K562 (cell line): Measurements from ENCODE around the gene PIWIL1. TPM values are rescaled to one million over a fixed set of nuclear protein-coding genes. Genes with fewer than 3 reads are reported as not detected.

ENCODE experiments used
- ATAC-seq: fragments of 200-7000 bp; cut with Tn5 transposase; 3 replicates; pipeline ENCODE4 v1.9.1; 2020; ENCODE audit warnings: moderate library complexity
- BruUV-seq: library from RNA; stranded (reverse); fragments of 400-500 nt; replicated peaks from 2 replicates; lab custom pipeline; 2021; lab: Mats Ljungman, UMichigan
- CTCF ChIA-PET: fragments of 300-600 bp; formaldehyde crosslinking; extraction: SDS; loops from one replicate; lab custom pipeline; 2021; ENCODE audit warnings: low intra/inter-chr PET ratio; lab: Yijun Ruan, JAX
- POLR2A ChIA-PET: fragments of 300-600, 350-650 bp; sonication (Branson Sonifier 250); formaldehyde crosslinking; extraction: SDS; loops from one replicate; lab custom pipeline; 2021; ENCODE audit warnings: antibody characterized with exemption, inconsistent platforms; lab: Yijun Ruan, JAX
- DNase-seq, 4 experiments: peaks; one replicate each; pipeline versions ENCODE4 v3.0.0 to v3.0.0-alpha.2; 2011 to 2018; ENCODE audit warnings: low spot score in 3 of 4, mixed read lengths in 3 of 4; ENCODE audit errors: extremely low read depth in 1 of 4
- FAIRE-seq: peaks from 2 replicates; lab custom pipeline; 2011; peaks lifted over from hg19 to GRCh38; lab: Jason Lieb, UNC
- H2AFZ ChIP-seq: 2 replicates; pipeline ENCODE4 v1.6.0; 2011; ENCODE audit warnings: low read depth, low read length, control low read depth, inconsistent platforms
- H3K27ac ChIP-seq: fragments of 200-600 bp; 3 replicates; pipeline ENCODE4 v1.8.0; 2011; ENCODE audit warnings: low read depth, mild to moderate bottlenecking, control low read depth, inconsistent platforms, low read length, moderate library complexity, mixed read lengths; ENCODE audit errors: extremely low read depth
- H3K27me3 ChIP-seq, 2 experiments: fragments of 300-600 bp in 1 of 2; 2 replicates in 1 of 2; 3 replicates in 1 of 2; pipeline versions ENCODE4 v1.6.0 to v1.8.0; 2011; ENCODE audit warnings: inconsistent platforms in 2 of 2, low read length in 2 of 2, mild to moderate bottlenecking in 1 of 2, mixed read lengths in 1 of 2, moderate library complexity in 1 of 2; ENCODE audit not compliant: control insufficient read depth in 2 of 2, insufficient read depth in 2 of 2
- H3K36me3 ChIP-seq: fragments of 300-600 bp; 3 replicates; pipeline ENCODE4 v1.8.0; 2011; ENCODE audit warnings: mild to moderate bottlenecking, low read length, inconsistent platforms; ENCODE audit not compliant: control insufficient read depth, insufficient read depth
- H3K4me1 ChIP-seq, 2 experiments: fragments of 200-600 bp in 1 of 2; replicated peaks in 1 of 2; 2 replicates in 1 of 2; 3 replicates in 1 of 2; pipeline versions ENCODE4 v1.5.1 to v1.8.0; 2011; ENCODE audit warnings: inconsistent platforms in 2 of 2, low read length in 2 of 2, mild to moderate bottlenecking in 1 of 2, mixed read lengths in 1 of 2, moderate library complexity in 1 of 2; ENCODE audit not compliant: control insufficient read depth in 2 of 2, insufficient read depth in 2 of 2
- H3K4me2 ChIP-seq: 2 replicates; pipeline ENCODE4 v1.6.1; 2011; ENCODE audit warnings: low read length, control low read depth, inconsistent platforms, mixed read lengths; ENCODE audit not compliant: insufficient read depth
- H3K4me3 ChIP-seq: fragments of 200-600 bp; sonication (generic), shearing (Covaris generic); 2 replicates; pipeline ENCODE4 v1.5.1; 2016; ENCODE audit warnings: control low read depth, inconsistent platforms
- H3K79me2 ChIP-seq: fragments of 200-600 bp; 3 replicates; pipeline ENCODE4 v1.8.0; 2011; ENCODE audit warnings: low read length, inconsistent platforms; ENCODE audit not compliant: control insufficient read depth, insufficient read depth
- H3K9ac ChIP-seq, 2 experiments: 2 replicates each; pipeline versions ENCODE4 v1.6.0 to v1.6.1; 2011; ENCODE audit warnings: low read depth in 2 of 2, low read length in 2 of 2, control low read depth in 1 of 2, inconsistent platforms in 1 of 2, mild to moderate bottlenecking in 1 of 2, mixed read lengths in 1 of 2; ENCODE audit not compliant: insufficient read depth in 1 of 2
- H3K9me1 ChIP-seq: one replicate; pipeline ENCODE4 v1.6.0; 2011; ENCODE audit warnings: inconsistent platforms, mild to moderate bottlenecking, low read length, moderate library complexity; ENCODE audit not compliant: control insufficient read depth, insufficient read depth
- H3K9me3 ChIP-seq: replicated peaks from 2 replicates; pipeline ENCODE4 v1.5.1; 2011; ENCODE audit warnings: low read depth, low read length, inconsistent platforms; ENCODE audit not compliant: control insufficient read depth, insufficient read depth
- H4K20me1 ChIP-seq: replicated peaks from 2 replicates; pipeline ENCODE4 v1.6.1; 2011; ENCODE audit warnings: low read length, inconsistent platforms, mixed read lengths; ENCODE audit not compliant: control insufficient read depth, insufficient read depth
- ATF2 ChIP-seq: sonication (generic); formaldehyde crosslinking; IDR thresholded peaks from 2 replicates; pipeline ENCODE4 v1.8.1; 2022; ENCODE audit warnings: missing genetic modification reagents
- C11orf30 ChIP-seq: fragments of 450-650 bp; IDR thresholded peaks from 2 replicates; pipeline ENCODE4 v1.6.1; 2016; ENCODE audit warnings: low read depth, mild to moderate bottlenecking
- CBX2 ChIP-seq: fragments of 200-600 bp; sonication (generic); IDR thresholded peaks from one replicate; pipeline ENCODE4 v1.6.1; 2012; ENCODE audit warnings: mild to moderate bottlenecking, low read length, inconsistent platforms; ENCODE audit not compliant: insufficient read depth, poor library complexity, severe bottlenecking
- CBX3 ChIP-seq, 2 experiments: IDR thresholded peaks; 1 replicate in 1 of 2; 2 replicates in 1 of 2; pipeline ENCODE4 v1.6.1; 2012; ENCODE audit warnings: inconsistent platforms in 2 of 2, low read length in 2 of 2, borderline replicate concordance in 1 of 2, control low read depth in 1 of 2
- GTF2A2 ChIP-seq: IDR thresholded peaks from 2 replicates; pipeline ENCODE4 v1.6.1; 2016; ENCODE audit warnings: mild to moderate bottlenecking, missing genetic modification characterization, missing compliant biosample characterization
- HNRNPUL1 ChIP-seq: fragments of 200-400 bp; formaldehyde crosslinking; IDR thresholded peaks from 2 replicates; pipeline ENCODE4 v1.6.1; 2017; ENCODE audit warnings: low read length
- MTA3 ChIP-seq: fragments of 450-650 bp; formaldehyde crosslinking; IDR thresholded peaks from 2 replicates; pipeline ENCODE4 v1.6.1; 2017; ENCODE audit warnings: mild to moderate bottlenecking, borderline replicate concordance
- POLR2A ChIP-seq: fragments of 450-650 bp; conservative IDR thresholded peaks from 2 replicates; pipeline ENCODE4 v1.6.1; 2016
- RUNX1 ChIP-seq: sonication (generic); IDR thresholded peaks from 2 replicates; pipeline ENCODE4 v1.6.1; 2016; ENCODE audit warnings: antibody characterized with exemption, low read depth
- ZHX1 ChIP-seq: fragments of 150-350 bp; conservative IDR thresholded peaks from 2 replicates; pipeline ENCODE4 v1.6.1; 2014; ENCODE audit warnings: low read length
- ZNF134 ChIP-seq: fragments of 250-450 bp; sonication (Bioruptor Pico); conservative IDR thresholded peaks from 2 replicates; pipeline ENCODE4 v1.4.0; 2020
- ZNF407 ChIP-seq: fragments of 450-650 bp; IDR thresholded peaks from 2 replicates; pipeline ENCODE4 v1.6.1; 2016; ENCODE audit warnings: low read depth
- WGBS: fragments of 100-300 bp; shearing (Covaris generic); methylation state at CpG from one replicate; pipeline ENCODE4 v1.1.6; 2016; ENCODE audit warnings: low coverage, mixed read lengths; ENCODE audit not compliant: insufficient coverage; ENCODE audit errors: missing lambda C conversion rate; 5-methylcytosine and 5-hydroxymethylcytosine counted together
- in situ Hi-C: fragments of 300-500 bp; cut with MboI; formaldehyde crosslinking; loops from 4 replicates; pipeline ENCODE4 v1.15.0; 2018; ENCODE audit warnings: inconsistent platforms, mixed read lengths
- intact Hi-C: fragments of 100-400 bp; cut with micrococcal nuclease; formaldehyde crosslinking; loops from 2 replicates; pipeline ENCODE4 v1.14.2; 2022
- polyA plus RNA-seq, 8 experiments: library from polyadenylated mRNA; depleted of rRNA in 4 of 8; stranded (reverse) in 5 of 8; unstranded in 3 of 8; fragments of >200 nt; fragmentation: Nextera tagmentation in 2 of 8; fragmentation: Illumina TruSeq in 1 of 8; extraction: Ambion mirVana in 2 of 8; extraction: Trizol in 1 of 8; gene quantifications; 2 replicates each; pipeline versions ENCODE4 v1.2.1 to v1.2.3, GENCODE V29; 2011 to 2014; ENCODE audit warnings: inconsistent platforms in 1 of 8, missing spikeins in 1 of 8
- total RNA-seq, 7 experiments: library from RNA; depleted of rRNA in 6 of 7; stranded (reverse); fragments of >200 nt in 6 of 7; fragmentation: Illumina TruSeq in 2 of 7; extraction: Trizol in 2 of 7; gene quantifications; 2 replicates each; pipeline versions ENCODE4 v1.2.1 to v1.2.3, GENCODE V29; 2011 to 2021; ENCODE audit warnings: low replicate concordance in 1 of 7

PIWIL1 gene
- total and polyA plus RNA-seq, 9 of the 15 experiments (the other 6 are each of a cell fraction or from before 2014, with no cell fraction given), result not detected

GRCh38 chr12:130356222-130356621 lies 18.5 kb downstream of the PIWIL1 start:
- Histone ChIP-seq H3K36me3 (no peaks in the 10 kb centered on the region), H2AFZ (no peak overlapping the region), H3K27me3 (peaks cover 5 to 26% of the 10 kb centered on the region in 2 experiments; a peak in 4 of 5 replicates), H3K79me2 (no peaks in the 10 kb centered on the region), H3K27ac (no peak overlapping the region), H3K9me1 (no peaks in the 10 kb centered on the region), H3K4me1 (no peaks in the 10 kb centered on the region), H3K9ac (no peak overlapping the region), H3K9me3 (no peaks in the 10 kb centered on the region), H4K20me1 (no peaks in the 10 kb centered on the region), H3K4me3 (no peak overlapping the region), H3K4me2 (no peak overlapping the region)
- intact Hi-C loops (no loop called here), in situ Hi-C loops (no loop called here)
- no TSS peak for BruUV-seq
- no peak for DNase-seq
- POLR2A ChIA-PET, result no interaction called here
- 0% methylated on average over 8 of the region's 8 CpGs for WGBS
- ATAC-seq, result no peak
- CTCF ChIA-PET, result no interaction called here
- FAIRE-seq, result no peak
- TF ChIP-seq ZNF407 (no peak), ZNF134 (CRISPR knock-in tag) (no peak), CBX3 (IDR thresholded peaks at IDR 0.05; ENCODE audit: borderline replicate concordance in 1 of 2, low read length in 2 of 2) (no peak), C11orf30 (no peak), RUNX1 (no peak), POLR2A (no peak), MTA3 (no peak), ZHX1 (no peak), HNRNPUL1 (no peak), GTF2A2 (no peak), ATF2 (CRISPR knock-in tag) (no peak), CBX2 (no peak)
